HepG2 (cell line): ENCODE measurements around the gene COPZ1. TPM values are rescaled to one million over a fixed set of nuclear protein-coding genes. Genes with fewer than 3 reads are reported as not detected.

Experiments
- CBX1 ChIP-seq: IDR thresholded peaks from one replicate; pipeline ENCODE4 v1.6.1; 2016; ENCODE audit warnings: antibody characterized with exemption, low read depth
- CEBPB ChIP-seq: IDR thresholded peaks from 2 replicates; pipeline ENCODE4 v1.6.1; 2011; ENCODE audit warnings: low read depth, low read length, improper control_type of control experiment, borderline replicate concordance
- FOXK2 ChIP-seq: fragments of 450-650 bp; IDR thresholded peaks from 2 replicates; pipeline ENCODE4 v1.6.1; 2016
- KAT8 ChIP-seq: IDR thresholded peaks from 2 replicates; pipeline ENCODE4 v1.6.1; 2016; ENCODE audit warnings: missing genetic modification reagents, missing compliant biosample characterization
- PAWR ChIP-seq: sonication (generic); formaldehyde crosslinking; IDR thresholded peaks from 2 replicates; pipeline ENCODE4 v1.4.0; 2020; ENCODE audit warnings: missing genetic modification reagents, mild to moderate bottlenecking, borderline replicate concordance
- RBFOX2 ChIP-seq: fragments of 200-400 bp; formaldehyde crosslinking; IDR thresholded peaks from 2 replicates; pipeline ENCODE4 v1.6.1; 2017; ENCODE audit warnings: low read depth, mild to moderate bottlenecking, low read length
- SMAD3 ChIP-seq: sonication (generic); formaldehyde crosslinking; IDR thresholded peaks from 2 replicates; pipeline ENCODE4 v1.4.0; 2020; ENCODE audit warnings: missing genetic modification reagents
- ZNF44 ChIP-seq: sonication (generic); formaldehyde crosslinking; IDR thresholded peaks from 2 replicates; pipeline ENCODE4 v1.5.1; 2020; ENCODE audit warnings: mild to moderate bottlenecking, missing genetic modification reagents
- ZNF563 ChIP-seq: sonication (generic); formaldehyde crosslinking; IDR thresholded peaks from 2 replicates; pipeline ENCODE4 v1.8.0; 2022; ENCODE audit warnings: mild to moderate bottlenecking, moderate library complexity, missing genetic modification reagents
- polyA plus RNA-seq, 8 experiments: library from polyadenylated mRNA; depleted of rRNA in 3 of 8; stranded (reverse) in 7 of 8; unstranded in 1 of 8; fragments of >200 nt; fragmentation: Illumina TruSeq in 4 of 8; extraction: Trizol in 4 of 8; gene quantifications; 2 replicates each; pipeline versions ENCODE4 v1.2.1 to v1.2.3, GENCODE V29; 2011 to 2016; ENCODE audit warnings: low read depth in 4 of 8, missing spikeins in 1 of 8, mixed read lengths in 1 of 8; ENCODE audit not compliant: insufficient read depth in 1 of 8
- total RNA-seq, 5 experiments: library from RNA; depleted of rRNA; stranded (reverse); fragments of >200 nt; fragmentation: Illumina TruSeq; extraction: Trizol; gene quantifications; 2 replicates each; pipeline ENCODE4 v1.2.3, GENCODE V29; 2016; ENCODE audit warnings: low read depth in 1 of 5
- TF ChIP-seq, protein P1 (sequence below): sonication (generic); formaldehyde crosslinking; IDR thresholded peaks from 2 replicates; pipeline ENCODE4 v1.5.1; 2020; ENCODE audit warnings: missing genetic modification reagents, mild to moderate bottlenecking, borderline replicate concordance
- TF ChIP-seq, protein P2 (sequence below): sonication (generic); formaldehyde crosslinking; IDR thresholded peaks from 2 replicates; pipeline ENCODE4 v1.4.0; 2020; ENCODE audit warnings: missing genetic modification reagents, mild to moderate bottlenecking, borderline replicate concordance
- TF ChIP-seq, protein P3 (sequence below): sonication (generic); formaldehyde crosslinking; IDR thresholded peaks from 2 replicates; pipeline ENCODE4 v1.5.0; 2020; ENCODE audit warnings: mild to moderate bottlenecking, missing genetic modification reagents
- TF ChIP-seq, protein P4 (sequence below): sonication (generic); formaldehyde crosslinking; IDR thresholded peaks from 2 replicates; pipeline ENCODE4 v1.4.0; 2020; ENCODE audit warnings: missing genetic modification reagents
- TF ChIP-seq, protein P5 (sequence below): sonication (generic); formaldehyde crosslinking; IDR thresholded peaks from 2 replicates; pipeline ENCODE4 v1.4.0; 2020; ENCODE audit warnings: missing genetic modification reagents
- TF ChIP-seq, protein P6 (sequence below): sonication (generic); formaldehyde crosslinking; IDR thresholded peaks from 2 replicates; pipeline ENCODE4 v1.8.0; 2022; ENCODE audit warnings: mild to moderate bottlenecking, missing genetic modification reagents; ENCODE audit not compliant: insufficient replicate concordance
- TF ChIP-seq, protein P7 (sequence below): sonication (generic); formaldehyde crosslinking; IDR thresholded peaks from 2 replicates; pipeline ENCODE4 v1.5.0; 2020; ENCODE audit warnings: missing genetic modification reagents

COPZ1 gene
- total and polyA plus RNA-seq, 2 of the 13 experiments (the other 11 are each of a cell fraction or from before 2014, with no cell fraction given), result 125 to 184 TPM

DNA sequence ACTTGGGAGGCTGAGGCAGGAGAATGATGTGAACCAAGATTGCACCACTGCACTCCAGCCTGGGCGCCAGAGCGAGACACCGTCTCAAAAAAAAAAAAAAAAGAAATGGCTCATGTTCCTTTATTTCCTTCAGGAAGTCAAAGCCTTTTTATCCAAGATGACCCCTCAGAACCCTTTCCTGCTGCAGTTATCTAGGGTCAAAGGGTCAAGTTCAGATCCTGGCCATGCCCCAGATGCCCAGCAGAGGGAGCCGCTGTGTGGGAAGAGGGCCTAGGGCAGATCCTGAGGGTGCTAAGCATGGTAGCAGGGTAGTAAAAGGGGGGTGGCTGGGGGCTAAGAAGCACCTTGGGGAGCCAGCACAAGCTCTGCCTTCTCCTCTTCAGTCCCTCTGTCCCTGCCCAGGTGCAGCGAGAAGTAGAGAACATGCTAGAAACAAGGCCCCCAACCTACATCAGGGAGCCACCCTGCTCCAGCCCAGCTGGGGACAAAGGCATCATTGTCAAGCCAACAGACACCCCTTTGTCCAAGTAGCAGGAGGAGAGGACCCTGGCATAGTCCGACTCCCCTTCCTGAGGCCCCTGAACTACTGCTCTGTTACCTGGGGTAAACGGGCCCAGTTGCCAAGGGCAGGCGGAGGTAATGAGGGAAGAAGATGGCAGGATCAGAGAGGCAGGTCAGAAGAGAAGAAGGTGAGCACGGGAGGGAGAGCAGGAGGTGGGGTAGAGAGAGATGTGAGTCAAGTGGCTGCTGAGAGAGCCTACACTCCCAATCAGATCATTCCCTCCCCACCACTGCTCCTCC is 30.6 kb upstream of the COPZ1 start (continued):
- TF ChIP-seq, protein P1, sequence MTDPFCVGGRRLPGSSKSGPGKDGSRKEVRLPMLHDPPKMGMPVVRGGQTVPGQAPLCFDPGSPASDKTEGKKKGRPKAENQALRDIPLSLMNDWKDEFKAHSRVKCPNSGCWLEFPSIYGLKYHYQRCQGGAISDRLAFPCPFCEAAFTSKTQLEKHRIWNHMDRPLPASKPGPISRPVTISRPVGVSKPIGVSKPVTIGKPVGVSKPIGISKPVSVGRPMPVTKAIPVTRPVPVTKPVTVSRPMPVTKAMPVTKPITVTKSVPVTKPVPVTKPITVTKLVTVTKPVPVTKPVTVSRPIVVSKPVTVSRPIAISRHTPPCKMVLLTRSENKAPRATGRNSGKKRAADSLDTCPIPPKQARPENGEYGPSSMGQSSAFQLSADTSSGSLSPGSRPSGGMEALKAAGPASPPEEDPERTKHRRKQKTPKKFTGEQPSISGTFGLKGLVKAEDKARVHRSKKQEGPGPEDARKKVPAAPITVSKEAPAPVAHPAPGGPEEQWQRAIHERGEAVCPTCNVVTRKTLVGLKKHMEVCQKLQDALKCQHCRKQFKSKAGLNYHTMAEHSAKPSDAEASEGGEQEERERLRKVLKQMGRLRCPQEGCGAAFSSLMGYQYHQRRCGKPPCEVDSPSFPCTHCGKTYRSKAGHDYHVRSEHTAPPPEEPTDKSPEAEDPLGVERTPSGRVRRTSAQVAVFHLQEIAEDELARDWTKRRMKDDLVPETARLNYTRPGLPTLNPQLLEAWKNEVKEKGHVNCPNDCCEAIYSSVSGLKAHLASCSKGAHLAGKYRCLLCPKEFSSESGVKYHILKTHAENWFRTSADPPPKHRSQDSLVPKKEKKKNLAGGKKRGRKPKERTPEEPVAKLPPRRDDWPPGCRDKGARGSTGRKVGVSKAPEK, result no peak
- TF ChIP-seq KAT8 (CRISPR knock-in tag), result no peak
- TF ChIP-seq RBFOX2, result peak; percentile 55
- peak; percentile 56; the same call in 1 of the 2 replicates for TF ChIP-seq SMAD3 (CRISPR knock-in tag)
- TF ChIP-seq ZNF563 (CRISPR knock-in tag), result no peak; the same call in 1 of the 2 replicates
- TF ChIP-seq, protein P2, sequence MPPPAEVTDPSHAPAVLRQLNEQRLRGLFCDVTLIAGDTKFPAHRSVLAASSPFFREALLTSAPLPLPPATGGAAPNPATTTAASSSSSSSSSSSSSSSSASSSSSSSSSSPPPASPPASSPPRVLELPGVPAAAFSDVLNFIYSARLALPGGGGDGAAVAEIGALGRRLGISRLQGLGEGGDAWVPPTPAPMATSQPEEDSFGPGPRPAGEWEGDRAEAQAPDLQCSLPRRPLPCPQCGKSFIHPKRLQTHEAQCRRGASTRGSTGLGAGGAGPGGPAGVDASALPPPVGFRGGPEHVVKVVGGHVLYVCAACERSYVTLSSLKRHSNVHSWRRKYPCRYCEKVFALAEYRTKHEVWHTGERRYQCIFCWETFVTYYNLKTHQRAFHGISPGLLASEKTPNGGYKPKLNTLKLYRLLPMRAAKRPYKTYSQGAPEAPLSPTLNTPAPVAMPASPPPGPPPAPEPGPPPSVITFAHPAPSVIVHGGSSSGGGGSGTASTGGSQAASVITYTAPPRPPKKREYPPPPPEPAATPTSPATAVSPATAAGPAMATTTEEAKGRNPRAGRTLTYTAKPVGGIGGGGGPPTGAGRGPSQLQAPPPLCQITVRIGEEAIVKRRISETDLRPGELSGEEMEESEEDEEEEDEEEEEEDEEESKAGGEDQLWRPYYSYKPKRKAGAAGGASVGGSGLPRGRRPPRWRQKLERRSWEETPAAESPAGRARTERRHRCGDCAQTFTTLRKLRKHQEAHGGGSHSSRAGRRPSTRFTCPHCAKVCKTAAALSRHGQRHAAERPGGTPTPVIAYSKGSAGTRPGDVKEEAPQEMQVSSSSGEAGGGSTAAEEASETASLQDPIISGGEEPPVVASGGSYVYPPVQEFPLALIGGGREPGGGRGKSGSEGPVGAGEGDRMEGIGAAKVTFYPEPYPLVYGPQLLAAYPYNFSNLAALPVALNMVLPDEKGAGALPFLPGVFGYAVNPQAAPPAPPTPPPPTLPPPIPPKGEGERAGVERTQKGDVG (CRISPR knock-in tag), result no peak
- no peak for TF ChIP-seq CEBPB
- TF ChIP-seq, protein P3, sequence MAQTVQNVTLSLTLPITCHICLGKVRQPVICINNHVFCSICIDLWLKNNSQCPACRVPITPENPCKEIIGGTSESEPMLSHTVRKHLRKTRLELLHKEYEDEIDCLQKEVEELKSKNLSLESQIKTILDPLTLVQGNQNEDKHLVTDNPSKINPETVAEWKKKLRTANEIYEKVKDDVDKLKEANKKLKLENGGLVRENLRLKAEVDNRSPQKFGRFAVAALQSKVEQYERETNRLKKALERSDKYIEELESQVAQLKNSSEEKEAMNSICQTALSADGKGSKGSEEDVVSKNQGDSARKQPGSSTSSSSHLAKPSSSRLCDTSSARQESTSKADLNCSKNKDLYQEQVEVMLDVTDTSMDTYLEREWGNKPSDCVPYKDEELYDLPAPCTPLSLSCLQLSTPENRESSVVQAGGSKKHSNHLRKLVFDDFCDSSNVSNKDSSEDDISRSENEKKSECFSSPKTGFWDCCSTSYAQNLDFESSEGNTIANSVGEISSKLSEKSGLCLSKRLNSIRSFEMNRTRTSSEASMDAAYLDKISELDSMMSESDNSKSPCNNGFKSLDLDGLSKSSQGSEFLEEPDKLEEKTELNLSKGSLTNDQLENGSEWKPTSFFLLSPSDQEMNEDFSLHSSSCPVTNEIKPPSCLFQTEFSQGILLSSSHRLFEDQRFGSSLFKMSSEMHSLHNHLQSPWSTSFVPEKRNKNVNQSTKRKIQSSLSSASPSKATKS (CRISPR knock-in tag), result 0 out of 2 replicates have a peak, but pooled peaks have one; percentile 78
- peak; percentile 72; the same call in 1 of the 2 replicates for TF ChIP-seq ZNF44
- TF ChIP-seq, protein P4, sequence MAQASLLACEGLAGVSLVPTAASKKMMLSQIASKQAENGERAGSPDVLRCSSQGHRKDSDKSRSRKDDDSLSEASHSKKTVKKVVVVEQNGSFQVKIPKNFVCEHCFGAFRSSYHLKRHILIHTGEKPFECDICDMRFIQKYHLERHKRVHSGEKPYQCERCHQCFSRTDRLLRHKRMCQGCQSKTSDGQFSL (CRISPR knock-in tag), result no peak
- TF ChIP-seq, protein P5, sequence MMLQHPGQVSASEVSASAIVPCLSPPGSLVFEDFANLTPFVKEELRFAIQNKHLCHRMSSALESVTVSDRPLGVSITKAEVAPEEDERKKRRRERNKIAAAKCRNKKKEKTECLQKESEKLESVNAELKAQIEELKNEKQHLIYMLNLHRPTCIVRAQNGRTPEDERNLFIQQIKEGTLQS, result no peak
- TF ChIP-seq CBX1, result no peak
- no peak for TF ChIP-seq FOXK2
- TF ChIP-seq PAWR (CRISPR knock-in tag), result no peak
- TF ChIP-seq, protein P6, sequence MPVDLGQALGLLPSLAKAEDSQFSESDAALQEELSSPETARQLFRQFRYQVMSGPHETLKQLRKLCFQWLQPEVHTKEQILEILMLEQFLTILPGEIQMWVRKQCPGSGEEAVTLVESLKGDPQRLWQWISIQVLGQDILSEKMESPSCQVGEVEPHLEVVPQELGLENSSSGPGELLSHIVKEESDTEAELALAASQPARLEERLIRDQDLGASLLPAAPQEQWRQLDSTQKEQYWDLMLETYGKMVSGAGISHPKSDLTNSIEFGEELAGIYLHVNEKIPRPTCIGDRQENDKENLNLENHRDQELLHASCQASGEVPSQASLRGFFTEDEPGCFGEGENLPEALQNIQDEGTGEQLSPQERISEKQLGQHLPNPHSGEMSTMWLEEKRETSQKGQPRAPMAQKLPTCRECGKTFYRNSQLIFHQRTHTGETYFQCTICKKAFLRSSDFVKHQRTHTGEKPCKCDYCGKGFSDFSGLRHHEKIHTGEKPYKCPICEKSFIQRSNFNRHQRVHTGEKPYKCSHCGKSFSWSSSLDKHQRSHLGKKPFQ, result no peak
- TF ChIP-seq, protein P7, sequence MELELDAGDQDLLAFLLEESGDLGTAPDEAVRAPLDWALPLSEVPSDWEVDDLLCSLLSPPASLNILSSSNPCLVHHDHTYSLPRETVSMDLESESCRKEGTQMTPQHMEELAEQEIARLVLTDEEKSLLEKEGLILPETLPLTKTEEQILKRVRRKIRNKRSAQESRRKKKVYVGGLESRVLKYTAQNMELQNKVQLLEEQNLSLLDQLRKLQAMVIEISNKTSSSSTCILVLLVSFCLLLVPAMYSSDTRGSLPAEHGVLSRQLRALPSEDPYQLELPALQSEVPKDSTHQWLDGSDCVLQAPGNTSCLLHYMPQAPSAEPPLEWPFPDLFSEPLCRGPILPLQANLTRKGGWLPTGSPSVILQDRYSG (CRISPR knock-in tag), result no peak
